Prostate gland (tissue), 2 donors: Measurements from ENCODE around the gene ZEB2. TPM values are rescaled to one million over a fixed set of nuclear protein-coding genes. Genes with fewer than 3 reads are reported as not detected.

Experiments used
- DNase-seq: peaks from one replicate; pipeline ENCODE4 v3.0.0-alpha.2; 2019; ENCODE audit warnings: low spot score
- H3K27ac ChIP-seq, 2 donors: fragments of 200-600 bp; sonication (generic); 2 replicates each; pipeline ENCODE4 v1.5.1; 2017 to 2019
- H3K27me3 ChIP-seq: fragments of 200-600 bp; sonication (generic); replicated peaks from 2 replicates; pipeline ENCODE4 v1.5.1; 2019; ENCODE audit not compliant: insufficient read depth
- H3K36me3 ChIP-seq, 2 donors: fragments of 200-600 bp; sonication (generic); 1 replicate in 1 of 2; 2 replicates in 1 of 2; pipeline versions ENCODE4 v1.5.1 to v1.8.1; 2017 to 2019
- H3K4me1 ChIP-seq: fragments of 200-600 bp; sonication (generic); replicated peaks from 2 replicates; pipeline ENCODE4 v1.5.1; 2019
- H3K4me3 ChIP-seq, 2 donors: fragments of 200-600 bp; sonication (generic); 2 replicates each; pipeline ENCODE4 v1.5.1; 2017 to 2019
- H3K9me3 ChIP-seq: fragments of 200-600 bp; sonication (generic); 2 replicates; pipeline ENCODE4 v1.5.1; 2017
- CTCF ChIP-seq, 4 experiments: fragments of 200-600 bp in 2 of 4; fragments of 450-650 bp in 2 of 4; sonication (generic) in 2 of 4; IDR thresholded peaks; 1 replicate in 3 of 4; 2 replicates in 1 of 4; pipeline ENCODE4 v1.5.1; 2016 to 2019; ENCODE audit warnings: antibody characterized with exemption in 4 of 4, mild to moderate bottlenecking in 2 of 4, moderate library complexity in 2 of 4
- POLR2A ChIP-seq: fragments of 450-650 bp; IDR thresholded peaks from one replicate; pipeline ENCODE4 v1.6.1; 2016; ENCODE audit warnings: antibody characterized with exemption, mild to moderate bottlenecking
- POLR2AphosphoS5 ChIP-seq: sonication (generic); formaldehyde crosslinking; IDR thresholded peaks from one replicate; pipeline ENCODE4 v1.6.1; 2017; ENCODE audit warnings: antibody characterized with exemption
- WGBS: methylation state at CpG from one replicate; pipeline ENCODE4 v1.1.5; 2018; 5-methylcytosine and 5-hydroxymethylcytosine counted together
- intact Hi-C: fragments of 100-400 bp; cut with DNase I; formaldehyde crosslinking; loops from one replicate; pipeline ENCODE4 v1.14.2; 2022
- total RNA-seq, 2 donors: library from RNA; depleted of rRNA; stranded (reverse); fragments of >200 nt; gene quantifications; one replicate each; pipeline ENCODE4 v1.1.0, GENCODE V29; 2016

Gene ZEB2
- total RNA-seq, 2 donors from 2014 or later: 13.1 to 80.4 TPM

- Histone ChIP-seq H3K9me3 (no peaks in the 10 kb centered on the region), H3K27ac (no peak overlapping the region), H3K27me3 (no peaks in the 10 kb centered on the region), H3K4me1 (no peaks in the 10 kb centered on the region), H3K36me3 (no peaks in the 10 kb centered on the region), H3K4me3 (no peak overlapping the region)
- no peak for TF ChIP-seq POLR2AphosphoS5
- no peak for TF ChIP-seq CTCF (IDR thresholded peaks at IDR 0.05)
- no peak for TF ChIP-seq POLR2A
- no peak for DNase-seq
- intact Hi-C loops: no loop called here
Observed at GRCh38 chr2:144490017-144490416, 29.9 kb downstream of the ZEB2 start.

- TF ChIP-seq POLR2A: no peak
- TF ChIP-seq POLR2AphosphoS5: no peak
- no peak for TF ChIP-seq CTCF (IDR thresholded peaks at IDR 0.05)
- Histone ChIP-seq H3K4me1 (no peaks in the 10 kb centered on the region), H3K9me3 (no peaks in the 10 kb centered on the region), H3K4me3 (no peak overlapping the region), H3K27me3 (no peaks in the 10 kb centered on the region), H3K27ac (no peak overlapping the region), H3K36me3 (no peaks in the 10 kb centered on the region)
- DNase-seq: no peak
- 65% methylated on average over 10 of the region's 10 CpGs for WGBS
- intact Hi-C loops: no loop called here
Observed at GRCh38 chr2:144489315-144489916, 30.5 kb downstream of the ZEB2 start.

DNA sequence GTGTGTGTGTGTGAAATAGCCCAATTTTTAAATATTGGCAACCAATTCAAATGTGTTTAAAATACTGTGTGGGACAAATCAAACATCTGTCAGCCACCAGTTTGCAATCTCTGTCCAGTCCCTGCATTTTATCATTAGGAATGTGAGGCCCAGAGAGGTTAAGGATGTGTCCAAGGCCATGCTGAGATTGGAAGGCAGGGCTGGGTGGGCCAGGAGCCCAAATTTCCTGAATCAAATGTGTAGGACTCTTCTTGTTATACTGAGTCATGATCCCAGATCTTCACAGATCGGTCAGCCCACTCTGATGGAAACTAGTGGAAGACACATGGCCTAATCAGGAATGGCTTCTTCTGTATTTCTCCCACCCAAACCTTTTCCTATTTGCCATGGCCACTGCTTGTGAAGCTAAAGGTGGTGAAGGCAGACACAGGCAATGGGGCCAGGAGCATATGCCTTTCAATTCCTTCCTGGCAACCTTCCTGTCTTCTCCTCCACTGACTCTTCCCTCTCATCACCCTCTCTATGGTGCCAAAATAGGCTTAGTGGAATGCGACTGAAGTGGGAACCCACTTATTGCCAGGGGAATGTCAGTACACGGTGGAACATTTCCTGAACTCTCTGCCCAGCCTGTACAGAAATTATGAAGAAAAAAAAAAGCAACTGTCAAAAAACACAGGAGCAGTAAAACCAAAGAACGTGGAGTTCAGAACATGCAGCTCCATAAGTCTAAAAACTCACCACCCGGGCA is 35.5 kb downstream of the ZEB2 start:
- no peak for DNase-seq
- 54% methylated on average over 5 of the region's 5 CpGs for WGBS
- H3K27me3 ChIP-seq: no peaks in the 10 kb centered on the region
- no peak overlapping the region for H3K27ac ChIP-seq
- H3K4me3 ChIP-seq: no peak overlapping the region
- no peaks in the 10 kb centered on the region for H3K4me1 ChIP-seq
- no peaks in the 10 kb centered on the region for H3K9me3 ChIP-seq
- no peak for TF ChIP-seq CTCF (IDR thresholded peaks at IDR 0.05)
- no peaks in the 10 kb centered on the region for H3K36me3 ChIP-seq
- intact Hi-C loops: no loop called here

GRCh38 chr2:144481666-144482065 is 38.3 kb downstream of the ZEB2 start:
- TF ChIP-seq POLR2AphosphoS5 (no peak), CTCF (IDR thresholded peaks at IDR 0.05) (no peak), POLR2A (no peak)
- 93% methylated on average over 4 of the region's 4 CpGs for WGBS
- no peaks in the 10 kb centered on the region for H3K36me3 ChIP-seq
- intact Hi-C loops: no loop called here
- no peak overlapping the region for H3K27ac ChIP-seq
- no peak overlapping the region for H3K4me3 ChIP-seq
- no peaks in the 10 kb centered on the region for H3K9me3 ChIP-seq
- no peaks in the 10 kb centered on the region for H3K4me1 ChIP-seq
- DNase-seq: no peak
- H3K27me3 ChIP-seq: no peaks in the 10 kb centered on the region

DNA sequence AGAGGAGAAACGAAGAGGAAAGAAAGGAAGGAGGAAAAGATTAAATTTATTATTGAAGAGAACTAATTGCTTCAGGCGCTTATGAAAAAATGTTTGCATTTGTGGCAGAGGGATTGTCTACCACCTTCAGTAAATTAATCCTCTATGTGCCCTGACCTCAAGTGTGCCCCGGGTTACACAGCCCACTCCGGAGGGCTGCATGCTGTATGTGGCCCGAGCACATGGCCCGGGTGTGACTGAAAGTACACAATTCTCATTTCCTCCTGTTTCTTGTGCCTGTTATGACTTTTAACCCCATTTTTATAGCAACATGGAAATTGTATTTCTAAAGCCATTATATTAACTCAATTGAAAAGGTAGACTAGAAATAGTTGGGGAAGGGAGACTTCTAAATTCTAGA is 38.8 kb downstream of the ZEB2 start:
- intact Hi-C loops: no loop called here
- no peaks in the 10 kb centered on the region for H3K27me3 ChIP-seq
- no peak for DNase-seq
- no peak for TF ChIP-seq POLR2A
- TF ChIP-seq POLR2AphosphoS5: no peak
- no peak for TF ChIP-seq CTCF (IDR thresholded peaks at IDR 0.05)
- no peaks in the 10 kb centered on the region for H3K36me3 ChIP-seq
- H3K4me3 ChIP-seq: no peak overlapping the region
- H3K27ac ChIP-seq: no peak overlapping the region
- 77% methylated on average over 6 of the region's 6 CpGs for WGBS
- no peaks in the 10 kb centered on the region for H3K9me3 ChIP-seq
- no peaks in the 10 kb centered on the region for H3K4me1 ChIP-seq
